Endothelial cell (in vitro differentiated cells): ENCODE results near the gene HCFC1R1. TPM values are rescaled to one million over a fixed set of nuclear protein-coding genes. Genes with fewer than 3 reads are reported as not detected.
"Not testable (repeated sequence)": the region's sequence is repeated elsewhere in the genome, so short reads cannot be mapped to it uniquely, and the experiment has no call there.

ENCODE experiments used
- DNase-seq: peaks from one replicate; pipeline ENCODE4 v3.0.0; 2021; ENCODE audit warnings: low spot score
- H3K27ac Mint-ChIP-seq: one replicate; pipeline ENCODE4 v1.8.0; 2021; ENCODE audit warnings: mixed read lengths, inconsistent platforms; ENCODE audit not compliant: unreplicated experiment
- H3K27me3 Mint-ChIP-seq: one replicate; pipeline ENCODE4 v1.8.0; 2021; ENCODE audit warnings: mild to moderate bottlenecking, moderate library complexity, mixed read lengths, inconsistent platforms; ENCODE audit not compliant: unreplicated experiment
- H3K36me3 Mint-ChIP-seq: one replicate; pipeline ENCODE4 v1.8.0; 2021; ENCODE audit warnings: mild to moderate bottlenecking, low read depth, mixed read lengths, inconsistent platforms; ENCODE audit not compliant: unreplicated experiment
- H3K4me1 Mint-ChIP-seq: one replicate; pipeline ENCODE4 v1.8.0; 2021; ENCODE audit warnings: mild to moderate bottlenecking, mixed read lengths, inconsistent platforms; ENCODE audit not compliant: unreplicated experiment
- H3K4me3 Mint-ChIP-seq: one replicate; pipeline ENCODE4 v1.8.0; 2021; ENCODE audit warnings: mild to moderate bottlenecking, mixed read lengths, inconsistent platforms; ENCODE audit not compliant: unreplicated experiment
- H3K9me3 Mint-ChIP-seq: one replicate; pipeline ENCODE4 v1.8.0; 2021; ENCODE audit warnings: mixed read lengths, inconsistent platforms; ENCODE audit not compliant: unreplicated experiment
- CTCF ChIP-seq: fragments of 200-600 bp; sonication (generic); IDR thresholded peaks from one replicate; pipeline ENCODE4 v1.5.0; 2021; ENCODE audit warnings: antibody characterized with exemption; ENCODE audit not compliant: unreplicated experiment
- total RNA-seq: library from RNA; stranded (reverse); fragmentation: NEBNext Ultra II Directional; extraction: Animal tissue kit (Norgen Biotek cat#: 25700); gene quantifications from one replicate; pipeline ENCODE4 v1.2.1, GENCODE V29; 2021; ENCODE audit not compliant: unreplicated experiment

The HCFC1R1 gene
- total RNA-seq, 1 donor from 2014 or later: 28.7 TPM

- H3K27ac Mint-ChIP-seq: no peak overlapping the region
- peaks cover 25% of the 10 kb centered on the region for H3K36me3 Mint-ChIP-seq
- peaks cover 15% of the 10 kb centered on the region for H3K27me3 Mint-ChIP-seq
- peaks cover 20% of the 10 kb centered on the region for H3K4me1 Mint-ChIP-seq
- no peaks in the 10 kb centered on the region for H3K9me3 Mint-ChIP-seq
- no peak overlapping the region for H3K4me3 Mint-ChIP-seq
- TF ChIP-seq CTCF: no peak
- no peak for DNase-seq
These were observed 32.8 kb upstream of the HCFC1R1 start for GRCh38 chr16:3056336-3057180.

GRCh38 chr16:3055734-3056115, 32.0 kb upstream of the HCFC1R1 start:
- not testable (repeated sequence) for H3K9me3 Mint-ChIP-seq, H3K27ac Mint-ChIP-seq, DNase-seq, H3K4me3 Mint-ChIP-seq
- Mint-ChIP-seq H3K27me3 (peaks cover 14% of the 10 kb centered on the region), H3K36me3 (peaks cover 32% of the 10 kb centered on the region), H3K4me1 (peaks cover 20% of the 10 kb centered on the region)

GRCh38 chr16:3054965-3055733, 31.4 kb upstream of the HCFC1R1 start:
- TF ChIP-seq CTCF: no peak
- H3K36me3 Mint-ChIP-seq: peaks cover 32% of the 10 kb centered on the region
- H3K27ac Mint-ChIP-seq: no peak overlapping the region
- H3K9me3 Mint-ChIP-seq: no peaks in the 10 kb centered on the region
- peaks cover 17% of the 10 kb centered on the region for H3K4me1 Mint-ChIP-seq
- H3K27me3 Mint-ChIP-seq: peaks cover 12% of the 10 kb centered on the region
- H3K4me3 Mint-ChIP-seq: peak overlapping the region; percentile 57
- no peak for DNase-seq

- H3K36me3 Mint-ChIP-seq: peaks cover 32% of the 10 kb centered on the region
- H3K27ac Mint-ChIP-seq, DNase-seq, H3K4me3 Mint-ChIP-seq, H3K9me3 Mint-ChIP-seq: not testable (repeated sequence)
- H3K4me1 Mint-ChIP-seq: peaks cover 10% of the 10 kb centered on the region
- H3K27me3 Mint-ChIP-seq: peaks cover 14% of the 10 kb centered on the region
These were observed 29.6 kb upstream of the HCFC1R1 start for GRCh38 chr16:3053330-3053710.

- peaks cover 32% of the 10 kb centered on the region for H3K36me3 Mint-ChIP-seq
- H3K27ac Mint-ChIP-seq, H3K4me3 Mint-ChIP-seq, DNase-seq, H3K9me3 Mint-ChIP-seq: not testable (repeated sequence)
- peaks cover 17% of the 10 kb centered on the region for H3K27me3 Mint-ChIP-seq
- peaks cover 10% of the 10 kb centered on the region for H3K4me1 Mint-ChIP-seq
These were observed 29.0 kb upstream of the HCFC1R1 start for GRCh38 chr16:3052571-3053329.

GRCh38 chr16:3051494-3051893, 27.8 kb upstream of the HCFC1R1 start:
- TF ChIP-seq CTCF: no peak
- Mint-ChIP-seq H3K9me3 (no peaks in the 10 kb centered on the region), H3K27me3 (peaks cover 18% of the 10 kb centered on the region), H3K4me1 (peaks cover 7% of the 10 kb centered on the region), H3K36me3 (peaks cover 28% of the 10 kb centered on the region), H3K27ac (no peak overlapping the region), H3K4me3 (no peak overlapping the region)
- DNase-seq: no peak
